H1 (cell line): Measurements from ENCODE around the gene FERMT1. TPM values are rescaled to one million over a fixed set of nuclear protein-coding genes. Genes with fewer than 3 reads are reported as not detected.

Source experiments
- RBBP5 ChIP-seq: IDR thresholded peaks from 2 replicates; pipeline ENCODE4 v1.7.1; 2012; ENCODE audit warnings: low read depth, mild to moderate bottlenecking, inconsistent platforms, low read length, moderate library complexity, borderline replicate concordance
- polyA plus RNA-seq, 7 experiments: library from polyadenylated mRNA; depleted of rRNA in 3 of 7; stranded (reverse) in 5 of 7; unstranded in 2 of 7; fragments of >200 nt in 5 of 7; fragments of 200-250 nt in 2 of 7; gene quantifications; 1 replicate in 5 of 7; 2 replicates in 1 of 7; 4 replicates in 1 of 7; pipeline versions ENCODE4 v1.2.1 to v1.2.3, GENCODE V29; 2011 to 2013; ENCODE audit warnings: missing spikeins in 2 of 7, mixed read lengths in 2 of 7
- total RNA-seq: library from RNA; stranded (reverse); fragmentation: NEBNext Ultra II Directional; extraction: Animal tissue kit (Norgen Biotek cat#: 25700); gene quantifications from 2 replicates; pipeline ENCODE4 v1.2.1, GENCODE V29; 2021

Gene FERMT1
- total and polyA plus RNA-seq, 2 of the 8 experiments (the other 6 are each of a cell fraction or from before 2014, with no cell fraction given) = 4.2 to 17.8 TPM

DNA sequence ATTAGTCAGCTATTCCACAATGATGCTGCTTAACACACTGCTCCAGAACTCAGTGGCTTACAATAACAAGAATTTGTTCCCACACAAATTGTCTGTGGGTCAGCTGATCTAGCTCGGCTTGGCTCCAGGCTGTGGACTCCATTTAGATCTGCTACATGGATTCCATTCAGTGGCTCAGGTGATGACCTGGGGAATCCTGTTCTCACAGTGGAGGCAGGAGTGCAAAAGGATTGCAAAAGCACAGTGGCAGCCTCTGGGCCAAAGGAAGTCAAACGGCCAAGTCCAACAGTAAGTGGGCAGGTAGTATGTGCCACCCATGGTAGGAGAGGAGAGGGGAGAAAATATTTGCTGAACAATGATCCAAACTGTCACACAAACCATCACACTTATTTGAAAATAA, 53.2 kb downstream of the FERMT1 start (continued):
- TF ChIP-seq RBBP5 = no peak
- TF ChIP-seq, all 59 proteins: peak for 0
